Endodermal cell (in vitro differentiated cells): Measurements from ENCODE around the gene SUPT6H. TPM values are rescaled to one million over a fixed set of nuclear protein-coding genes. Genes with fewer than 3 reads are reported as not detected.
A peak's percentile ranks its signal among the peaks of the same experiment; 100 is the strongest.

Experiments
- DNase-seq: peaks from one replicate; pipeline ENCODE4 v3.0.0-alpha.2; 2017
- H3K27ac ChIP-seq: 2 replicates; pipeline ENCODE4 v1.5.1; 2013; ENCODE audit warnings: mild to moderate bottlenecking, low read depth, low read length, moderate library complexity
- H3K27me3 ChIP-seq: 2 replicates; pipeline ENCODE4 v1.6.1; 2013; ENCODE audit warnings: mild to moderate bottlenecking, low read length, moderate library complexity; ENCODE audit not compliant: insufficient read depth, control insufficient read depth, poor library complexity, severe bottlenecking
- H3K36me3 ChIP-seq: 2 replicates; pipeline ENCODE4 v1.7.0; 2013; ENCODE audit warnings: mild to moderate bottlenecking, low read length, moderate library complexity; ENCODE audit not compliant: control insufficient read depth, insufficient read depth
- H3K4me1 ChIP-seq: one replicate; pipeline ENCODE4 v1.7.0; 2013; ENCODE audit warnings: low read length; ENCODE audit not compliant: control insufficient read depth, insufficient read depth
- H3K4me3 ChIP-seq: 2 replicates; pipeline ENCODE4 v1.5.1; 2013; ENCODE audit warnings: mild to moderate bottlenecking, low read length, moderate library complexity
- H3K9ac ChIP-seq: 2 replicates; pipeline ENCODE4 v1.6.1; 2013; ENCODE audit warnings: mild to moderate bottlenecking, low read length, moderate library complexity; ENCODE audit not compliant: poor library complexity, severe bottlenecking; ENCODE audit errors: extremely low read depth
- H3K9me3 ChIP-seq: 2 replicates; pipeline ENCODE4 v1.6.1; 2013; ENCODE audit warnings: mild to moderate bottlenecking, low read length, moderate library complexity; ENCODE audit not compliant: control insufficient read depth
- H3K27ac Mint-ChIP-seq: 2 replicates; pipeline ENCODE4 v1.8.0; 2020; ENCODE audit warnings: mixed read lengths
- H3K27me3 Mint-ChIP-seq: 2 replicates; pipeline ENCODE4 v1.8.0; 2021; ENCODE audit warnings: mild to moderate bottlenecking, mixed read lengths; ENCODE audit not compliant: insufficient read depth
- H3K36me3 Mint-ChIP-seq: 2 replicates; pipeline ENCODE4 v1.8.0; 2020; ENCODE audit warnings: low read depth, mixed read lengths
- H3K4me1 Mint-ChIP-seq: 2 replicates; pipeline ENCODE4 v1.8.0; 2020; ENCODE audit warnings: mixed read lengths
- H3K4me3 Mint-ChIP-seq: 2 replicates; pipeline ENCODE4 v1.8.0; 2020; ENCODE audit warnings: mild to moderate bottlenecking, moderate library complexity, mixed read lengths
- H3K9me3 Mint-ChIP-seq: 2 replicates; pipeline ENCODE4 v1.8.0; 2020; ENCODE audit warnings: mild to moderate bottlenecking, mixed read lengths
- WGBS, 2 experiments: methylation state at CpG; one replicate each; pipeline versions ENCODE4 v1.1.5 to v1.1.7; 2013; ENCODE audit warnings: missing lambda C conversion rate in 2 of 2, mixed read lengths in 1 of 2; ENCODE audit not compliant: insufficient coverage in 1 of 2, insufficient read length in 1 of 2; 5-methylcytosine and 5-hydroxymethylcytosine counted together
- total RNA-seq, 2 donors: library from RNA; stranded (reverse); fragmentation: NEBNext Ultra II Directional in 1 of 2; extraction: Animal tissue kit (Norgen Biotek cat#: 25700) in 1 of 2; gene quantifications; 2 replicates in 1 of 2; 3 replicates in 1 of 2; pipeline ENCODE4 v1.2.1, GENCODE V29; 2021
- TF ChIP-seq, protein P1 (sequence below): fragments of 200-600 bp; sonication (generic); conservative IDR thresholded peaks from 2 replicates; pipeline ENCODE4 v1.5.0; 2021; ENCODE audit warnings: antibody characterized with exemption, mild to moderate bottlenecking

Gene SUPT6H
- total RNA-seq, 2 donors from 2014 or later = 54.4 to 72.1 TPM

DNA sequence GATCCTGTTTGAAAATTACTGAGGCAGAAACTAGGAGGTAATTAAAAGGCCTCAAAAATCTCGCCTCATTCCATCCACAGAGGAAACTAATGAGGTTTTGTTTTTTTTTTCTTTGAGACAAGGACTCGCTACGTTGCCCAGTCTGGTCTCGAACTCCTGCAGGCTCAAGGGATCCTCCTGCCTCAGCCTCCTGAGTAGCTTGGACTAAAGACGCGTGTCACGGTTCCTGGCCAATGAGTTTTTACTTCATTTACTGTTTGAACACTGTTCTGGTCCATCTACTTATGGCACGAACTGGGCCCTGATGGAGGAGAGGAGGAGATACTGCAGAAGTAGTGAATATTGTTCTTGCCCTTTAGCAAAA is 16.4 kb upstream of the SUPT6H start:
- no peak for DNase-seq
- TF ChIP-seq, protein P1, sequence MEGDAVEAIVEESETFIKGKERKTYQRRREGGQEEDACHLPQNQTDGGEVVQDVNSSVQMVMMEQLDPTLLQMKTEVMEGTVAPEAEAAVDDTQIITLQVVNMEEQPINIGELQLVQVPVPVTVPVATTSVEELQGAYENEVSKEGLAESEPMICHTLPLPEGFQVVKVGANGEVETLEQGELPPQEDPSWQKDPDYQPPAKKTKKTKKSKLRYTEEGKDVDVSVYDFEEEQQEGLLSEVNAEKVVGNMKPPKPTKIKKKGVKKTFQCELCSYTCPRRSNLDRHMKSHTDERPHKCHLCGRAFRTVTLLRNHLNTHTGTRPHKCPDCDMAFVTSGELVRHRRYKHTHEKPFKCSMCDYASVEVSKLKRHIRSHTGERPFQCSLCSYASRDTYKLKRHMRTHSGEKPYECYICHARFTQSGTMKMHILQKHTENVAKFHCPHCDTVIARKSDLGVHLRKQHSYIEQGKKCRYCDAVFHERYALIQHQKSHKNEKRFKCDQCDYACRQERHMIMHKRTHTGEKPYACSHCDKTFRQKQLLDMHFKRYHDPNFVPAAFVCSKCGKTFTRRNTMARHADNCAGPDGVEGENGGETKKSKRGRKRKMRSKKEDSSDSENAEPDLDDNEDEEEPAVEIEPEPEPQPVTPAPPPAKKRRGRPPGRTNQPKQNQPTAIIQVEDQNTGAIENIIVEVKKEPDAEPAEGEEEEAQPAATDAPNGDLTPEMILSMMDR = no peak
- Histone ChIP-seq H3K9me3 (no peaks in the 10 kb centered on the region), H3K36me3 (peaks cover 45% of the 10 kb centered on the region), H3K4me1 (peaks cover 4% of the 10 kb centered on the region), H3K27ac (peak overlapping the region; percentile 15), H3K27me3 (no peaks in the 10 kb centered on the region), H3K4me3 (peak overlapping the region; percentile 89), H3K9ac (peak overlapping the region; percentile 57)
- Mint-ChIP-seq H3K4me3 (peak overlapping the region; percentile 81), H3K27me3 (no peaks in the 10 kb centered on the region), H3K9me3 (no peaks in the 10 kb centered on the region), H3K36me3 (peaks cover 40% of the 10 kb centered on the region), H3K27ac (peak overlapping the region; percentile 79), H3K4me1 (peaks cover 23% of the 10 kb centered on the region)
- WGBS, 2 experiments = 77 to 80% methylated on average over 7 to 8 of the region's 8 CpGs

DNA sequence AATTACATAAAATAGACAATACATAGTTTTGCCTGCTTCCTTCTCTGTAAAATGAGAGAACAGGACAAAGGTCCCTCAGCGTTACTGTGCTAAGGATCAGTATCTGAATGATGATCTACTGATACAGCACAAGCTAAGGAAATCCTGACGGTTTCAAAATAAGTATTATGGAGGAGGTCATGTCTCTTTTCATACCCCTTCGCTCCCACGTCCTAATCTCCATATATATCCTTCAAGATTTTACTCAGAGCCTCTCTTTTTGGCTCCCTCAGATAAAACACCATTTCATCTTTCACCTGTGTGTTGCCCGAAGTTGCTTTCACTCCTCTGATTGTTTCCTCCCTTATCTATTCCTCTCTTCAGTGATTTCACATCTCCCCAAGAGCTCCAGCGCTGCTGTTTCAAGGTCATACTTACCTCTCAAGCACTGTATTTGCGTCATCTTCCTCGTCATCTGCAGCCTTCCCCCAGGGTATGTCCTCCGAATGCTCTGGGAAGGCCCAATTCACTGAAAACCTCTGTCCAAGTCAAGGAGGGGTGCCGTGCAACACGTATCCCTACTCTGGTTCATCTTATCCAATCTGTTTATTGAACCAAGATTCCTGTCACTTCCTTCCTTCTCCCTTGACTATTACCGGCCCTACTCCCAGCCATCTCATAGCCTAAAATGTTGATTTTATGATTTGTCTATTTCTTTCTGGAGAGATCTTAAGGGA is 15.8 kb upstream of the SUPT6H start:
- TF ChIP-seq, protein P1 = no peak
- peak overlapping the region; percentile 79 for H3K27ac Mint-ChIP-seq
- 92 to 95% methylated on average over 11 to 12 of the region's 12 CpGs for WGBS, 2 experiments
- peaks cover 45% of the 10 kb centered on the region for H3K36me3 ChIP-seq
- H3K9me3 ChIP-seq = no peaks in the 10 kb centered on the region
- no peaks in the 10 kb centered on the region for H3K9me3 Mint-ChIP-seq
- H3K36me3 Mint-ChIP-seq = peaks cover 42% of the 10 kb centered on the region
- no peaks in the 10 kb centered on the region for H3K27me3 ChIP-seq
- H3K4me1 ChIP-seq = peaks cover 4% of the 10 kb centered on the region
- peak overlapping the region; percentile 89 for H3K4me3 ChIP-seq
- no peaks in the 10 kb centered on the region for H3K27me3 Mint-ChIP-seq
- peaks cover 23% of the 10 kb centered on the region for H3K4me1 Mint-ChIP-seq
- peak overlapping the region; percentile 81 for H3K4me3 Mint-ChIP-seq
- H3K27ac ChIP-seq = no peak overlapping the region
- no peak overlapping the region for H3K9ac ChIP-seq
- DNase-seq = no peak

DNA sequence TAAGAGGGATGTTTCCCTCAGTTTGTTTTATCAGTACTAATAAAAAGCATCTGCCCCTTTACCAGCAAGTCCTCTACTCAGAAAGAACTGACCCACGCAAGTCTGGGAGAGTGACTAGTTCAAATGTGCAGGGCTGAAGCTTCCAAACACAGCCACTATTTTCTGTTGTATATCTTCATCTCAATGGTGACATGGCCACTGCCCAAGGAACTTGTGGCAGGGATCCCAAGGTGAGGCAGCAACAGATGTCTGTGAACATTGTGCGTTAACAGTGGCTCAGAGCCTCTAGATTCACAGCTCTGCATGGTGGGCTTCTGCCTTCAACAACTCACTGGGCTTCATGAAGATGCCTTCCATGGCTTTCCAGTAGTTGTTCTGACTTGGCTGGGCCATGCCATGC is 13.3 kb upstream of the SUPT6H start:
- H3K27ac Mint-ChIP-seq = no peak overlapping the region
- Histone ChIP-seq H3K36me3 (peaks cover 41% of the 10 kb centered on the region), H3K27ac (no peak overlapping the region), H3K4me3 (no peak overlapping the region), H3K9ac (no peak overlapping the region), H3K9me3 (no peaks in the 10 kb centered on the region), H3K27me3 (no peaks in the 10 kb centered on the region), H3K4me1 (peaks cover 4% of the 10 kb centered on the region)
- peaks cover 16% of the 10 kb centered on the region for H3K4me1 Mint-ChIP-seq
- WGBS, 2 experiments = 96 to 100% methylated on average over 2 of the region's 2 CpGs
- no peak overlapping the region for H3K4me3 Mint-ChIP-seq
- no peaks in the 10 kb centered on the region for H3K9me3 Mint-ChIP-seq
- no peak for DNase-seq
- peaks cover 37% of the 10 kb centered on the region for H3K36me3 Mint-ChIP-seq
- H3K27me3 Mint-ChIP-seq = no peaks in the 10 kb centered on the region
- TF ChIP-seq, protein P1 = no peak
